ENCODE measurements around the gene PPP1R1B.

The PPP1R1B gene

DNA sequence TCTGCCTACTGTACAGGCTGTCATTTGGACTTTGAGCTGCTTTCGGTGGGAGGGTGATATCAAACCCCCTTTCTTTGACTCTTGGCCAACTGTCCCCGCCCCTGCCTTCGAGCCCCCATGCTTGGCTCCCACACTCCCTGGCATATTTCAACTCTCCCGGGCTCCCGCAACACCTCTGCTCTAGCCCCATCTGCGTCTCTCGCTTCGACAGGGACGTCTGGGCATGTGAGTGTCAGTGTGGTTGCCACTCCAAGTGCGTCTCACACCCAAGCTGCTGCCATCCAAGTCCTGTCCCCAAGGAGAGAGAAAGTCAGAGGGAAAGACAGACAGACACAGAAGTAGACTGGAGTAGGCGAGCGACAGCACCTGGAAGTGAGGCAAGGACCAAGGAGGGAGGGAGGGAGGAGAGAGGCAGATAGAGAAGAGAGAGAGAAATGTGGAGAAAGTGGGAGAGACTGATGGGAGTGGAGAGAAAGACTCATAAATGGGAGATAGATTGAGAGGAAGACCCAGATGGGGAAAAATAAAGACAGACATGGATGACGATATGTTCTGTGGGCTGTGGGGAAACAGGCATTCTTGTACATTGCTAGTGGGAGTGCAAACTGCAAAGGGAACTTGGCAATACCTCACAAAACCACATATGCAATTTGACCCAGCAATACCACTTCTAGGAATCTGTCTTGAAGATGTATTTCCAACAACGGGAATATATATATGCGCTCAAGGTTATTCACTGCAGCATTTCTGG is 22.0 kb downstream of the PPP1R1B start:
- Histone ChIP-seq H3K9ac (ENCODE audit: low read depth, low read length, poor library complexity, severe bottlenecking) (no peak overlapping the region), H4K20me1 (ENCODE audit: insufficient read depth, low read length, poor library complexity, severe bottlenecking) (peaks cover 6% of the 10 kb centered on the region), H3K27me3 (ENCODE audit: insufficient read depth, low read length, poor library complexity, severe bottlenecking) (no peaks in the 10 kb centered on the region), H3K9me2 (replicated peaks; ENCODE audit: low read depth, low read length) (no peaks in the 10 kb centered on the region), H3K4me2 (ENCODE audit: low read depth, low read length, poor library complexity, severe bottlenecking) (no peak overlapping the region), H3K9me3 (ENCODE audit: insufficient read depth, low read depth, low read length) (no peaks in the 10 kb centered on the region), H3K4me1 (ENCODE audit: insufficient read depth, low read length, poor library complexity, severe bottlenecking) (no peaks in the 10 kb centered on the region), H3K79me2 (ENCODE audit: insufficient read depth, low read length) (peaks cover 33% of the 10 kb centered on the region), H3F3A (ENCODE audit: low read depth) (no peaks in the 10 kb centered on the region), H2AFZ (ENCODE audit: low read length) (no peak overlapping the region), H3K36me3 (ENCODE audit: insufficient read depth, low read length) (no peaks in the 10 kb centered on the region), H3K4me3 (ENCODE audit: low read length, poor library complexity, severe bottlenecking) (no peak overlapping the region)
- TF ChIP-seq, protein P1, sequence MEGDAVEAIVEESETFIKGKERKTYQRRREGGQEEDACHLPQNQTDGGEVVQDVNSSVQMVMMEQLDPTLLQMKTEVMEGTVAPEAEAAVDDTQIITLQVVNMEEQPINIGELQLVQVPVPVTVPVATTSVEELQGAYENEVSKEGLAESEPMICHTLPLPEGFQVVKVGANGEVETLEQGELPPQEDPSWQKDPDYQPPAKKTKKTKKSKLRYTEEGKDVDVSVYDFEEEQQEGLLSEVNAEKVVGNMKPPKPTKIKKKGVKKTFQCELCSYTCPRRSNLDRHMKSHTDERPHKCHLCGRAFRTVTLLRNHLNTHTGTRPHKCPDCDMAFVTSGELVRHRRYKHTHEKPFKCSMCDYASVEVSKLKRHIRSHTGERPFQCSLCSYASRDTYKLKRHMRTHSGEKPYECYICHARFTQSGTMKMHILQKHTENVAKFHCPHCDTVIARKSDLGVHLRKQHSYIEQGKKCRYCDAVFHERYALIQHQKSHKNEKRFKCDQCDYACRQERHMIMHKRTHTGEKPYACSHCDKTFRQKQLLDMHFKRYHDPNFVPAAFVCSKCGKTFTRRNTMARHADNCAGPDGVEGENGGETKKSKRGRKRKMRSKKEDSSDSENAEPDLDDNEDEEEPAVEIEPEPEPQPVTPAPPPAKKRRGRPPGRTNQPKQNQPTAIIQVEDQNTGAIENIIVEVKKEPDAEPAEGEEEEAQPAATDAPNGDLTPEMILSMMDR (conservative IDR thresholded peaks at IDR 0.05; ENCODE audit: low read length) = no peak
- TF ChIP-seq EZH2phosphoT487 (IDR thresholded peaks at IDR 0.05; ENCODE audit: borderline replicate concordance) = no peak

DNA sequence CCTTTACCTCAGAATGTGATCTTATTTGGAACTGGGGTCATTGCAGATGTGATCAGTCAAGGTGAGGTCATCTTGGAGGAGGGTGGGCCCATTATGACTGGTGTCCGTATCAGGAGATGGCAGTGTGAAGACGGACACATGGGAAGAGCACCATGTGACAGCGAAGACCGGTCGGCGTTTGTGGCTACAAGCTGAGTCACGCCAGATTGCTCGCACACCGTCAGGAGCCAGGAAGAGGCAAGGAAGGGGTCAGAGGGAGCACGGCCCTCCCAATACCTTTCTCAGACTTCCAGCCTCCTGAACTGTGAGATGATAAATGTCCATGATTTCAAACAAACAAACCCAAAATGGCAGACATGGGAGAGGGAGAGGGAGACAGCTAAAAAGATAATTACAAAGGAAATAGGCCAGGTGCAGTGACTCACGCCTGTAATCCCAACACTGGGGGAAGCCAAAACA is 23.4 kb downstream of the PPP1R1B start:
- H4K20me1 ChIP-seq (ENCODE audit: insufficient read depth, low read length, poor library complexity, severe bottlenecking) = no peaks in the 10 kb centered on the region
- H2AFZ ChIP-seq (ENCODE audit: low read length) = no peak overlapping the region
- no peak overlapping the region for H3K4me2 ChIP-seq (ENCODE audit: low read depth, low read length, poor library complexity, severe bottlenecking)
- no peak overlapping the region for H3K4me3 ChIP-seq (ENCODE audit: low read length, poor library complexity, severe bottlenecking)
- H3K9me2 ChIP-seq (replicated peaks; ENCODE audit: low read depth, low read length) = no peaks in the 10 kb centered on the region
- no peak for TF ChIP-seq EZH2phosphoT487 (IDR thresholded peaks at IDR 0.05; ENCODE audit: borderline replicate concordance)
- TF ChIP-seq, protein P1 (conservative IDR thresholded peaks at IDR 0.05; ENCODE audit: low read length) = no peak
- no peaks in the 10 kb centered on the region for H3K4me1 ChIP-seq (ENCODE audit: insufficient read depth, low read length, poor library complexity, severe bottlenecking)
- H3K79me2 ChIP-seq (ENCODE audit: insufficient read depth, low read length) = peaks cover 21% of the 10 kb centered on the region
- H3K27me3 ChIP-seq (ENCODE audit: insufficient read depth, low read length, poor library complexity, severe bottlenecking) = no peaks in the 10 kb centered on the region
- H3K9me3 ChIP-seq (ENCODE audit: insufficient read depth, low read depth, low read length) = no peaks in the 10 kb centered on the region
- no peak overlapping the region for H3K9ac ChIP-seq (ENCODE audit: low read depth, low read length, poor library complexity, severe bottlenecking)
- H3F3A ChIP-seq (ENCODE audit: low read depth) = no peaks in the 10 kb centered on the region
- H3K36me3 ChIP-seq (ENCODE audit: insufficient read depth, low read length) = no peaks in the 10 kb centered on the region

DNA sequence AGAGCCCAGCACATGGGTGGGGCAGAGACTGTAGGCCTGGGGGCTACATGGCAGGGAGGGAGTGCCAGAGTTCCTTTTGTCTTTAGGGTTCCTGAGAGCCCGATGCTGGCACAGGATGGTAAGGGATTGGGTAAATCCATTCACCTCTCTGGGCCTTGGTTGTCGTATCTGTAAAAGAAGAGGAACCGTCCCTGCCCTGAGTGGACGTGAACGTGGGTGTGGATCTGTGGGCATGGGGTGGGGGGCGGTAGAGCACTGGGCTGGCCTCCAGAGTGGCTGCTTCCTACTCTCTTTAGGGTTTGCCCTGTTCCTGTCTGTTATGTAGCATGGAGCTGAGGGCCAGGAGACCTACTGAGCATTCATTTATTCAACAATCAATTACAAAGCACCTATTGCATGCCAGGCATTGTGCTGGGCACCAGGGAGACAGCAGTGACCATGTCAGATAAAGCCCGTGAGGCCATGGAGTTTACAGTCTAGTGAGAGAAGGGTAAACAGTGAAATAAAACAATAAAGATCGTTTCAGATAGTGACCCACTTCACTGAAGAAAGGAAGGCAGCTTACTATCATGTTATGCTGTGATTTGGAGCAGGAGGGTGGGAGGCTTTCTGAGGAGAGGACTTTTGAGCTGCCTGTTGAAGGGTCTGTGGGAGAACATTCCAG is 25.3 kb downstream of the PPP1R1B start:
- no peak overlapping the region for H3K4me3 ChIP-seq (ENCODE audit: low read length, poor library complexity, severe bottlenecking)
- no peaks in the 10 kb centered on the region for H4K20me1 ChIP-seq (ENCODE audit: insufficient read depth, low read length, poor library complexity, severe bottlenecking)
- H3K79me2 ChIP-seq (ENCODE audit: insufficient read depth, low read length) = peaks cover 9% of the 10 kb centered on the region; the same call in 1 of the 2 replicates
- H3K27me3 ChIP-seq (ENCODE audit: insufficient read depth, low read length, poor library complexity, severe bottlenecking) = no peaks in the 10 kb centered on the region
- H3F3A ChIP-seq (ENCODE audit: low read depth) = no peaks in the 10 kb centered on the region
- no peaks in the 10 kb centered on the region for H3K9me2 ChIP-seq (replicated peaks; ENCODE audit: low read depth, low read length)
- peaks cover 3% of the 10 kb centered on the region; the same call in 1 of the 2 replicates for H3K36me3 ChIP-seq (ENCODE audit: insufficient read depth, low read length)
- H3K4me1 ChIP-seq (ENCODE audit: insufficient read depth, low read length, poor library complexity, severe bottlenecking) = no peaks in the 10 kb centered on the region
- no peak overlapping the region for H3K4me2 ChIP-seq (ENCODE audit: low read depth, low read length, poor library complexity, severe bottlenecking)
- no peaks in the 10 kb centered on the region for H3K9me3 ChIP-seq (ENCODE audit: insufficient read depth, low read depth, low read length)
- no peak overlapping the region for H2AFZ ChIP-seq (ENCODE audit: low read length)
- no peak overlapping the region for H3K9ac ChIP-seq (ENCODE audit: low read depth, low read length, poor library complexity, severe bottlenecking)
- TF ChIP-seq, protein P1 (conservative IDR thresholded peaks at IDR 0.05; ENCODE audit: low read length) = no peak
- no peak for TF ChIP-seq EZH2phosphoT487 (IDR thresholded peaks at IDR 0.05; ENCODE audit: borderline replicate concordance)

Measured in Loucy (cell line).